ENCODE results near the gene GALNT2.

- TF ChIP-seq CTCF (IDR thresholded peaks at IDR 0.05; ENCODE audit: low read length): no peak
- TF ChIP-seq EZH2phosphoT487 (IDR thresholded peaks at IDR 0.05; ENCODE audit: low read length): no peak
- no peak for TF ChIP-seq EZH2 (optimal IDR thresholded peaks at IDR 0.05; ENCODE audit: low read depth, low read length)
Measured at GRCh38 chr1:230064283-230064682, 2.8 kb upstream of the GALNT2 start.

Data from MM.1S (cell line).